GM21528 (cell line): ENCODE data around the gene ELOVL5.
A peak's percentile ranks its signal among the peaks of the same experiment; 100 is the strongest.
"Not testable (repeated sequence)": the region's sequence is repeated elsewhere in the genome, so short reads cannot be mapped to it uniquely, and the experiment has no call there.

ENCODE experiments used
- ATAC-seq: cut with Tn5 transposase; IDR thresholded peaks from one replicate; pipeline ENCODE4 v1.9.1; 2021; ENCODE audit warnings: mild to moderate bottlenecking, moderate library complexity; ENCODE audit not compliant: unreplicated experiment, low FRiP score

The ELOVL5 gene

DNA sequence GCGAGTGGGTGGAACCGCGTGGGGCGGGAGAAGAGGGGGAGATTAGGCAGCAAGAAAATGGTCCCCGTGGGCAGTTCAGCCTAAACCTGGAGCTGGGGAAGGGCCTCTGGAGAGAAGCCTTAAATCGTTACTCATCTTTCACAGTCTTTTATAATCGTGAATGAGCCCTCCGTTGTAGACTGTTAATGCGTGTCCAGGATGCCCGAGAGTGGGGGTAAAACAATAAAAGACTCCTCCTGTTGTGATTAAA is 11.0 kb upstream of the ELOVL5 start:
- peak; percentile 8 for ATAC-seq

DNA sequence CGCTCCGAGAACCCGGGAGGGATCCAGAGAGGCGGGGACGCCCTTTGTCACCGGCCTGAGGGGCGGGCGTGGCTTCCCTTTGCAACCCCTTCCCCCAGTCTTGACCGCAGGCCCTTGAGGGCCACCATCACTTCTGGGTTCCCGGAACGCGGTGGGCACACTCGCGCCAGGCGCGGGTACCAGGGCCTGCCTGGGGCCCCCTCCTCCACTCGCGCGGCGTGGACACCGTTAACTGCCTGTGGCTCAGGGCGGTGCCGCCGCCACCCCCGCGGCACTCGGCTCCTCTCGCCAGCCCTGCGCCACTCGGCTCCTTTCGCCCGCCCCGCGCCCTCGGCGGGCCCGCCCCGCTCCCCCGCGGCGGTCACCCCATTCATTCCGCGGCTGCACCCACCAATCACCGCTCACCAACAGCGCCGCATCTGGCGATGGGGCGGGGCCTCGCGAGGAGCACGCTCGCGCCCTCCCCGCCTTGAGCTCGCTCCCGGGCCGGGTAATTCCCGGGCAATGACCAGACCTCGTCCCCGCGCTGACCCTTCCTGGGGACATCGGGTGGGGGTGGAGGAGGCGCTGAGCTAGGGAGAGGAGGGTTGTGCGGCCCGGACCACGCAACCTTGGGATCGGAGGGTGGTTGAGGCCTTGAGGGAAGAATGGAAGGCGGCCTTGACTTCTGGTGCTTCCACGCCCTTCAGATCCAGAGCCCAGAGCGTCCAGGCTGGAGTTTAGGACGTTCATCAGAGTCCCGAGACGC is 10.5 kb upstream of the ELOVL5 start:
- ATAC-seq: peak; percentile 97

DNA sequence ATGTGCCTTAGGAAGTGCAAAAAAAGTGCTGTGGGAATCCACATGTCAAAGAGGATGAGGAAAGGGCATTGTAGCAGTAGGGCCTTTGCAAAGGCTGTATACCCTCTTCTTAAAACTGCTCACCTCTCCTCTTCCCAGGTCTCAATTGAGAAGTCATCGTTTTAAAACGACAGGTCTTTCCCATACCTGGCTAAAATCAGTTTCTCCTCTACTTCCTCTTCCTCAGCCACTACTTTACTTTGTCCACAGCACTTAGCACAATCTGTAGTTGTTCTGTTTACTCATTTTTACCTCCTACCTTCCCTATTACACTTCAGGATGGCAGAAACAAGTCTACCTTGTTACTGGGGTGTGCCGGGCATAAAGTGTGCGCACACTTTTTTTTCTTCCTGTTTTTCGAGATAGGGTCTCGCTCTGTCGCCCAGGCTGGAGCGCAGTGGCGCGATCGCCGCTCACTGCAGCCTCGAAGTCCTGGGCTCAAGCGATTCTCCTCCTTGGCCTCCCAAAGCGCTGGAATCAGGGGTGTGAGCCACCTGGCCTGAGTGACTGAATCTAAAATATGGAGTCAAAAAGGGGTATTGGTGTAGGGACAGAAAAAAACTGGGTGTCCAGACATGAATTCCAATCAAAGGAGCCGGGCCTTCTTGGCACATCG is 9.8 kb upstream of the ELOVL5 start:
- peak; percentile 27 for ATAC-seq

DNA sequence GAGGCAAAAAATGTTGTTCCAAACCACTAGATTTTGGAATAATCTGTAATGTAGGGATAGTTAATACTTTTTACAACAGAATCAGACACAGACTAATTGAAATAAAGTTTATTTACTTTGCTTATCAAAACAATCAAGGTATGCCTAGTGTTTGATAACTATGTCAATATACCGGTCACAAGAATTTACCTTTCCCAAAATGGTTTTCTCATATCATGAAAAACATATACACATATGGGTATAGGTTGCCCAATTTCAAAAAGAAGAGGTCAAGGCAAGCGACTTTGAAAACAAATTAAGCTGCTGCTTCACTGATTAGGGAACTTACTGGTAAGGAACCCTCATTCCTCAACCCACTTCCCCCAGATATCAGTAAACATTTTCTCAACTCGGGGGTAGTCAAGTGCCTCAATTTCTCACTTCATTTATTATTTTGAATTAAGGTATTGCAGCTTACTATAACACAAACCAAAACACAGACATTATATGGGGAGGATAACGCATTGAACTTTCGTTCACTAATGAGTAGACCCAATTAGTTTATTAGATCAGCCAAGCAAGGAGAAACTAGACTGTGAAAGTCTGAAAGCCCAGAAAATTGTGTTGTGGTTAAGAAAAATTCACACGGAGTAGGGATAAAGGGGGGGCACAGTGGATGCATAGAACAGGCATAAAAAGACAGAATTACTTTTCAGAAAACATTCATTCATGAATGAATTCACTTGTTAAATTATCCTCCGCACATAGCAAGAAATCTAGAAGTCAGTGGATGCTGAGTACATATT is 9.0 kb upstream of the ELOVL5 start:
- no peak for ATAC-seq

DNA sequence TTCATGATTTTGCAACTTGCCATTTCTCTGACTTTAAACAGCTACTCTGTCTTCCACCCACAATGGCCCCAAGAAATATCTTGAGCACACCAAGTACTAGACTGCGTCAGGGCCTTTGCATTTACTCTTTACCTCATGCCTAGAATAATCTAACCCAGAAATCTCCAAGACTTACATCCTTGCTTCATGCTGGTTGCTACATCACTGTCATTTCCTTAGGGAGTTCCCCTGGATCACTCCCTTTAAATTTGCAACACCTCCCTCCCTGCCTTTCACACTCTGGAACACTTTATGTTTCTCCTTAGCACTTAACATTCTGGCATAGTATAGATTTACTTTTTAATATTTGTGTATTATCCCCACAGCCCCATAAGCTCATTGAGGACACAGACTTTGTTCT is 4.9 kb upstream of the ELOVL5 start:
- no peak for ATAC-seq

DNA sequence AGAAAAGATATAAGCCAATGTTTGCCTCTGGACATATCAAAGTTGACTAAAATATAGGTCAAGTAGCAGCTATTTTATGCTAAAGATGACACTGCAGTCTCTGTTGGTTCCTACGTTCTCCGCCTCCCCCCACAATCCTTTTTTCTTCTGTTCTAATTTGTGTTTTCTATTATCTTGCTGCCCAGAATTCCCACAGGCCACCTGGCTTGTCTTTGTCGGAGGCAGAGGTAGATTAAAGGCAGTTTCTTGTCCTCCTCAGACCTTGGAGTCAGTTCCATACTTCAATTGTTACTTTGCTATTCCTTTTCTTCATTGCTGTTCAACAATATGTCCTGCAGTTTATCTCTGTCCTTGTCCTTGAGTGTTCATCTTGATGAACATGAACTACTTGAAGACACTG is 3.6 kb upstream of the ELOVL5 start:
- ATAC-seq: no peak

DNA sequence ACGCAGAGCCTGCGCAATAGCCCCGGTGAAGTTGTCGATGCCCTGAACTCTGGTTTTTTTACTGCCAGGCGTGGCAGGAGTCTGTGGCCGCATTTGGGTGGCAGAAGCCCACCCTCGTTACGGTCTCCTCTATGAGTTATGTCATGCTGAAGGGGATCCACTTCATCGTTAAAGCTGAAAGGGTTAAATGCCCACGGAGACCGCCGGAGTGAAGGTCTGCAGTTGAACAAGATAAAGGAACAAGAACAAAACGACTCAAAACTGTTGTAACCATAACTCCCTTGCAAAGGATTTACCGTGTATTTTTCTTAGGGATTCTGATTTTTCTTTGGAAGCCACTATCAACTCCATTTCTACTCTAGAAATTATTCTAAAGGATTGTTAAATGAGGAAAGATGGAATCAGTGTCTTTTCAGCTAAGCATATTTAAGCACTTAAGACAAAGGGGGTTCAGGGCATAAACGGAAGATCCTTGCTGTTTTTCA is 501 bp upstream of the ELOVL5 start:
- no peak for ATAC-seq

DNA sequence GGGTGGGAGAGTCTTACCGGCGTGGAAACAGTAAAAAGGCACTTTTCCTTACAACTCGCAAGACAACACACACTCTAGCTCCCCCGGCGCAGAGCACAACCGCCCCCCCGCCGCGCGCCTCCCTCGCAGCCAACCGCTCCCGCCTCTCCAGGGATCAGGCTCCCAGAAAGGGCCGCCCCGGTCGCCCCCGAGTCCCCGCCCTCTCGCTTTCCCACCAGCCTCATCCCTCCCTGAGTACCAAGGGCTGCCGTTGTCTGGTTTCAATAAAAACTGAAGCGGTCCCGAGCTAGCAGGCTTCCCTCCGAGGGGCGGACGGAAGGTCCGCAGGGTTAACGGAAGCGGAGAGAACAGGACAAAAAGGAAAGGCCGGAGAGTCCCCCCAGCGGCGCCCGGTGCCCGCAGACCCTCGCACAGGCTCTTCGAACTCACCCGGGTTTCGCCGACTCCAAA is 804 bp downstream of the ELOVL5 start:
- peak; percentile 25 for ATAC-seq

DNA sequence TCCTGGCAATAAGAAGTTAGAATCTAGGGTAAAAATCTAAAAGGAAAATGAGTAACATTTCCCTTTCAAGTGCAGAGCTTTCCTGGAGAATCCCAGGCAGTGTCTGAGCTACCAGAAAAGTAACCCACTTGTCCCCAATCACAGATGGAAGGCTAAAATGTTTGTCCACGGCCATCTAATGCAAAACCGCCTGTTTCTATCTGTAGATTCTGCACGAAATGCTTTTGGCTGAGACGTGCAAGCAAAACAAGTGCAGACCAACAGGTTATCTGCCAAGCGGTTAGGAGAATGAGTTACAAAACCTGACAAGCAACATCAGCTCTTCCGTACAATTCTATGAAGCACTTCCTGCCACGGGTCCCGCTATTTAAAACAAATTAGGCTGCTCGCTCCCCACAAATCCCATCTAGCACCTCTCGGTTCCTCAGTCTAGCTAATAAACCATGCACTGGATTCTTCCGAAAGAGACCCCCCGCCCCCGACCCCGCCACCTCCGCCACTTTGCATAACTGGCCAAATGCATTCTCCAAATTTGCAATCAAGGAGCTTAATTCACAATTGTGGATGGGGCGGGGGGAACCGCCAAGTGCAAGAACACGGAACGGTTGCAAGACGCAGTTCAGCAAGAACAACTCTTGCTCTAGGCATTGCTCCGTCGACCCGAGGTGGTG is 1.4 kb downstream of the ELOVL5 start:
- ATAC-seq: peak; percentile 30

DNA sequence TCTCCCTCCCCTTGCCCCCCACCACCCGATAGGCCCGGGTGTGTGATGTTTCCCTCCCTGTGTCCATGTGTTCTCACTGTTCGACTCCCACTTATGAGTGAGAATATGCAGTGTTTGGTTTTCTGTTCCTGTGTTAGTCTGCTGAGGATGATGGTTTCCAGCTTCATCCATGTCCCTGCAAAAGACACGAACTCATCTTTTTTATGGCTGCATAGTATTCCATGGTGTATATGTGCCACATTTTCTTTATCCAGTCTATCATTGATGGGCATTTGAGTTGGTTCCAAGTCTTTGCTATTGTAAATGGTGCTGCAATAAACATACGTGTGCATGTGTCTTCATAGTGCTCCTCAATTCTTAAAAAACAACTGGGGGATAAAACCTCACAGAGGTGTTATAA is 2.7 kb downstream of the ELOVL5 start:
- ATAC-seq: not testable (repeated sequence)

DNA sequence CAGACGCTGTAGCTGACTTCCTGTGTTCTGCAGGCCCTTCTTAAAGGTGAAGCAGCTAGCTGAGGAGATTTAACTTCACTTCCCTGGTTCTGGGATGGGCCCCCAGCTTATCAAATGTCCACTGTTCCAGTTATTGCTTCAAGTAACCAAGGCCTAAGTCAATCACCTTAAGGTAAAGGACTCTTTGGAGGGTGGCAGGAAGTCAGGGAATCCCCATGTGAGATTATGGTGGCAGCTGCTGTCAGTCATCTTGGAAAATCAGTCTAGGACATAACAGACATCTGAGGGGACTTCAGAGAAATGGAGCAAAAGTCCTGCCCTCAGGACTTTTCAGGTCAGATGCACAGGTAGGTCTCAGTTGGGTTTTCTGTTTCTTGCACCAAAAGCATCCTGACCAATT is 3.8 kb downstream of the ELOVL5 start:
- ATAC-seq: no peak

DNA sequence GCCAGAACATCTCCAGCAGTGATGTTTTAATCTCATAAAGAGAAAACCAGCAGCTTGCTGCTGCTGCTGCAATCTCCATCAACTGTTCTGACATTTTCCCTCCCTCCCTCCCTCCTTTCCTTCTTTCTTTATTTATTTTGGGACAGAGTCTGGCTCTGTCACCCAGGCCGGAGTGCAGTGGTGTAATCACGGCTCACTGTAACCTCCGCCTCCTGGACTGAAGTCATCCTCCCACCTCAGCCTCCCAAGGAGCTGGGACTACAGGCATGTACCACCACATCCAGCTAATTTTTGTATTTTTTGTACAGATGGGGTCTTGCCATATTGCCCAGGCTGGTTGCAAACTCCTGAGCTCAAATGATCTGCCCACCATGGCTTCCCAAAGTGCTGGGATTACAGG is 5.7 kb downstream of the ELOVL5 start:
- no peak for ATAC-seq

DNA sequence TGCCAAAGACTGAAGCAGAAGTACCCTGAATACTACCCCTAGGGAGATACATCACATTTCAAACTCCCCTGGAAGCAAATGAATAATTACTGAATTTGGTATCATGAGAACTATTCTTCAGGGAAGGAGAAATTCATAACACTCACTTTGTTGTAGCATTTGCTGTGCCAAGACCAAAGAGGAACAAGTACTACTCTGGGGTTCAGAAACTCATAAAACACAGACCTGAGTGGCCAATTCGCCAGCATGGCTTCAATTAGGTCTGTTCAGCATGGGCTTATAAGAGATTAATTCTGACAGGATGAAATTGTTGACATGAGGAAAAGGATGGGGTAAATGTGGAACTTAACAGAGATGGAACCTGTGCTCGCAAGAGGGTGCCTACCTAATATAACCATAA is 6.5 kb downstream of the ELOVL5 start:
- ATAC-seq: no peak

DNA sequence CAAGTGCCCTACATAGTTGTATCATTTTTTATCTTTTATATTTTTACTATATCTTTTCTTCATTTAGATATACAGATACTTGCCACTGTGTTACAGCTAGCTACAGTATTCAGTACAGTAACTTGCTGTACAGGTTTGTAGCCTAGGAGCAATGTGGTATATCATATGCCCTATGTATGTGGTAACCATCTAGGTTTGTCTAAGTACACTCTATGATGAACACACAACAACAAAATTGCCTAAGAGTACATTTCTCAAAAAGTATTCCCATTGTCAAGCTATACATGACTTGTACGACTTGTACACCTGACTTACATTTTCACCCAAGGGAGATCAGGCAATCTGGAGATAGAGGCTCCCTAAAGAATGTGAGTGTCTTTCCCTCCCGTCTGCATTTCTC is 8.2 kb downstream of the ELOVL5 start:
- ATAC-seq: no peak

DNA sequence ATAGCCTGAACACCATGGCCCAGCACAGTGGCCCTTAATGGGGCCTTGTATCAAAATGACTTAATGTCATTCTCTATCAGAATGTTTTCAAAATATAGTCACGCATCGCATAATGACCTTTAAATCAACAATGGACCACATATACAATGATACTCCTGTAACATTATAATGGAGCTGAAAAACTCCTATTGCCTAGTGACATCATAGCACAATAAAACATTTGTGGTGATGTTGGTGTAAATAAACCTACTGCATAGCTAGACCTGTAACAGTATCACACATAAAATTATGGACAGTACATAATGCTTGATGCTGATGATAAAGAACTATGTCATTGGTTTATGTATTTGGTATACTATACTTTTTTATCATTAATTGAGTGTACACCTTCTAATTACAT is 9.3 kb downstream of the ELOVL5 start:
- ATAC-seq: no peak

DNA sequence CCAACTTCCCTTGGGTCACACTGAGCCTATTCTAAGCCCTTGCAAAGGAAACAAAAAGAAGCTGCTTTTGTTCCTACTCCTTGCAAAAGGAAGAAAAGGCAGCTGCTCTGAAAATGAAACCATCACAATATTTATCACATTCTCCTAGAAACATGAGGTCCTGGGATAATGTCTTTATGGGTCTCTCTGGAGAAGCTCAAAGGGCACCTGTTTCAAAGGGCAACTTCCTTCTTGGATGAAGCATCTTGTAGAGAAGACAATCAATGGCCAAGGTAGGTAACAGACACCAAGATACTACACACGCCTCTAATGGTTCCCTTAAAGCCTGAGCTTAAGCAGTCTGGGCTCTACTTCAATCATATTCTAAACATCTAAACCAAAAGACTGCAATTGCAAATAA is 10.4 kb downstream of the ELOVL5 start:
- ATAC-seq: no peak

DNA sequence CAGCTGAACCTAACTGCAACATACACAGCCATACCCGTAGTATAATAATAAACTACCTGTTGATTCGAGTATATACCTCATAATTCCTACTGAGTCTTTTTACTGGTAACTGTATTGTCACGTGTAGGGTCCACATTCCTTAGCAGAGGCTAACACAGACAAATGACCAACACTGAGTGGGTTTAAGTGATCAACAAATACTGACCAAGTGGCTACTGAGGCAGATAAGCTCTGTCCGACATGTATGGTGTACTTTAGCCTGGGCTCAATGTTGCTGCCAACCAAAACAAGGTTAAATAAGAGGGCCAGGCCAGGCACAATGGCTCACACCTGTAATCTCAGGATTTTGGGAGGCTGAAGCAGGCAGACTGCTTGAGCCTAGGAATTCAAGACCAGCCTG is 12.7 kb downstream of the ELOVL5 start:
- ATAC-seq: no peak

DNA sequence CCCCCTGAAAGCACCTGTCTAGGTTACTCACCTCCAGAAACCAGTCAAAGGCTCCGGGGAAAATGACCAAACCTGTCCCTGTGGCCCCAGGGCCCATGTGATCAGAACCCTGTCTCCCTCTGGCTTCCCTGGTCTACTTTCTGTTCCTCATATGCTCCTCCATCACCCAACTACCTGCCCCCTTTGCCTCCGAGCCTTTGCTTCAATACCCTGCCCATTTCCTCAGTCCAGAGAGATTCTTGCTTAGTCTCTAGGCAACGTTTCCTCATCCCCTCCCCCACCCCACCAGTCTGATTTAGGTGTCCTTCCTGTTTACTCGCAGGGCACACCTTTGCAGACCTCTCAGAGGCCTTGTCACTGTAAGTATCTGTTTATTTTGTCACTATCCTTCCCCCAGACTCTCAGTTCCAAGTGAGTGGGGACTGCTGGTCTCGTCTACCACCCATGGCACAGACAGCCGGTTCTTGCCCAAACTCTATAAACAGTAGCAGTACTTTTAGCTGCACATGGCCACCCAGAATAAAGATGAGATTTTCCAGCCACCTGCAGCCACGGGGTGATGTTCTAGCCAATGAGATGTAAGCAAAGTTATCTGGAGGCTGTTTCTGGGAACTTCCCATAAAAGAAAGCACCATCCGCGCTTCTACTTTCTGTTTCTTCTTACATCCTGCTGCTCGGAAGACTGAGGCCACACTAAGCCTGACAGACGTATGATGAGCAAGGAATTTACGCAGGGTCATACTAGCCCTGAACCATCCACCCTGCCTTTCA is 13.3 kb downstream of the ELOVL5 start:
- peak; percentile 82 for ATAC-seq

DNA sequence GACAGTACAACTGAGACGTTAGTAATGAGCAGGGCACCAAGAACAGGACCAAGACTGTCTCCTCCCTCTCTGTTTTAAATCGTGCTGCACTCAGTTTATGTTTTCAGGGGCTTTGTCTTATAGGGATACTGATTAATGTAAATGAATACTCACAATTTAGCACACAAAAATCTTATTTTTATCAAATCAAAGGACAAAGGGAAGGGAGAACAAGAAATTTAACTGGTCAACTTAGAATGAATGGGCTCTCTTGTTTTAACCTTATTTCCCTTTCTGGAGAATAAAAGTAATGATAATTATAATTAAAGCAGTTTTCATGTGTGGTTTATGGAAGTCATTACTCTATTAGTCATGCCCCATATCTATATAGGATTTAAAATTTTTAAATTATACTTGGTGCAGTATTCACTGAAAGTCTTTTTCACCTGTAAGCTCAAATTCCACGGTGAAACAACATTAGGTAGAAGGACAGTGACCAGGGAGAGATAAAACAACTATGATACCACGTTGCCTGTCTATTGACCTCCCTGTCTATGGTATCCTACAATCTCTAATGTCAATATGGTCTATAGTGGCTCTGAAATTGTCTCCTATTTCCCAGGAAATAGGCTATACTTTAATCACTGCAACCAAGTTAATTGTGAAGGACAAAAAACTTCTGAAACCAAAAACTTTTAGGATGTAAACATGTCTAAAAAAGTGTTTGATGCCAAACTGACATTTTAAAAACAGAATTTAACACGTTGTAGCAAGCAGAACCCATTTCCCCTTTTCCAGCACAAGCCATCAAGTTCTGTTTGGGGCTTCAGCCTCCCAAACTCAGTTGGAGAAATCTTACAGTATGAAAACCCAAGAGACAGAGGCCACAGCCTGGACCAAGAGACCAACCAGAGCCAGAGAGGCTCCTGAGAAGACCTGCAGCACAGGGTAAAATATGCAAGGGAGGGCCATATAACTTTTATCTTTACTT is 15.0 kb downstream of the ELOVL5 start:
- no peak for ATAC-seq
